GM18858 (cell line): ENCODE data around the gene LGI4.

Source experiments
- ATAC-seq: cut with Tn5 transposase; IDR thresholded peaks from one replicate; pipeline ENCODE4 v1.9.1; 2021; ENCODE audit not compliant: unreplicated experiment

Gene LGI4

GRCh38 chr19:35088131-35088913 lies 46.5 kb downstream of the LGI4 start:
- no peak for ATAC-seq

GRCh38 chr19:35087393-35087792 lies 47.5 kb downstream of the LGI4 start:
- ATAC-seq = no peak

- no peak for ATAC-seq
These were observed 48.4 kb downstream of the LGI4 start for GRCh38 chr19:35086455-35086854.

- no peak for ATAC-seq
These were observed 48.9 kb downstream of the LGI4 start for GRCh38 chr19:35085947-35086346.

- no peak for ATAC-seq
These were observed 50.4 kb downstream of the LGI4 start for GRCh38 chr19:35084509-35084762.

- ATAC-seq = no peak
These were observed 51.0 kb downstream of the LGI4 start for GRCh38 chr19:35083691-35084508.

- ATAC-seq = no peak
These were observed 53.7 kb downstream of the LGI4 start for GRCh38 chr19:35081201-35081600.

GRCh38 chr19:35080613-35081170 lies 54.2 kb downstream of the LGI4 start:
- no peak for ATAC-seq

- no peak for ATAC-seq
These were observed 55.0 kb downstream of the LGI4 start for GRCh38 chr19:35079826-35080225.

- no peak for ATAC-seq
These were observed 57.2 kb downstream of the LGI4 start for GRCh38 chr19:35077411-35078223.

GRCh38 chr19:35076657-35077056 lies 58.2 kb downstream of the LGI4 start:
- no peak for ATAC-seq

GRCh38 chr19:35076026-35076370 lies 58.9 kb downstream of the LGI4 start:
- no peak for ATAC-seq

GRCh38 chr19:35075202-35076025 lies 59.4 kb downstream of the LGI4 start:
- no peak for ATAC-seq
